ENCODE data around the gene CBX8. TPM values are rescaled to one million over a fixed set of nuclear protein-coding genes. Genes with fewer than 3 reads are reported as not detected.
A peak's percentile ranks its signal among the peaks of the same experiment; 100 is the strongest.

CBX8 gene
- total RNA-seq, 2 experiments from 2014 or later = 5.3 to 6.5 TPM

DNA sequence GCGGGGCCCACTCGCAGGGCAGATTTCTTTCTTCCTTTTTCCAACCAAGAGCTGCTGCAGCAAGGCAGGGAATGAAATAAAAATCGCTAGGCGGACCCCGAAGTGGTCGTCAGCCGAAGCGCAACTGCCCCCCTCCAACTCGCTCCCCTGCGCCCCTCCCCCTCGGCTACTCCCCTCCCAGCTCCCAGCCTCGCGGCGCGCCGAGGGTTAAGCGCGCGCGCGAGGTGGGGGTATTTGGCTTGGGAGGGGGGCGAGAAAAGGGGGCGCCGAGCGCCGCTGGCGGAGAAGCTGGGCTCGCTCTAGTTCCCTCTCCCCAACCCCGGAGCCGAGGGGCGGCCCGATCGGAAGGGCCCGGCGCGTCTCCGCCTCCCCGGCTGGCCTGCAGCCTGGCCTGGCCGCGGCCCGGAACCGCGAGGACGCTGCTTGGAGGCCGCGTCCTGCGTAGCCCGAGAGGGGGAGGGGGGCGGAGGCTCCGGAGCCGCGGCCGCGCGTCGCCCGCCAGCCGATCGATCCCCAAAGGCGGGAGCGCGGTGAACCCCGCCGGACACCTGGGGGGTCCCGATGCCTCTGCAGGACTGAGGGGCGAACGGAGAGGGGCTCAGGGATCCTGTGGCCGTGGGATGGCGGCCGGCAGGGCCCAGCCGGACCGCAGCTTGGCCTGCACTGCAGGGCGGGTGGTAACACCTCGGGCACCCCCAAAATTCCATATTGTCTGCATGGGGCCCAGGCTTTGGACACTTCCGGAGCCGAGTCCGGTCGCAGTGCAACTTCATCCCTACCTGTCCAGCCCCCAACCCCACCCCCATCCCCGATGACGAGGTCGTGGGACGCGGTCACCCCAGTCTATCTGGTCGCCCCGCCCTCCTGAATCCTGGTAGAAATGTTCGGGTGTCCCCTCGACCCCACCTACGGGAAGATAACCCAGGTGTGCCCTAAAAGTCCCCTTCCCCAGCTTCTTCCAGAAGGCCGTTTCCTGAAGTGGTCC, 47.2 kb upstream of the CBX8 start:
- peak; percentile 1 for ATAC-seq (ENCODE audit: poor library complexity)
- H3K27me3 ChIP-seq (ENCODE audit: control insufficient read depth in 1 of 2, insufficient read depth in 2 of 2, low read length in 2 of 2) = peaks cover 43 to 47% of the 10 kb centered on the region in 2 experiments
- CTCF ChIA-PET = interaction anchor here (0.5 to 1.5 kb wide), 11 partner anchors 8 to 110 kb away, joined by 3 to 7 read pairs (median 4); partner anchors contain the start of gene CBX8

DNA sequence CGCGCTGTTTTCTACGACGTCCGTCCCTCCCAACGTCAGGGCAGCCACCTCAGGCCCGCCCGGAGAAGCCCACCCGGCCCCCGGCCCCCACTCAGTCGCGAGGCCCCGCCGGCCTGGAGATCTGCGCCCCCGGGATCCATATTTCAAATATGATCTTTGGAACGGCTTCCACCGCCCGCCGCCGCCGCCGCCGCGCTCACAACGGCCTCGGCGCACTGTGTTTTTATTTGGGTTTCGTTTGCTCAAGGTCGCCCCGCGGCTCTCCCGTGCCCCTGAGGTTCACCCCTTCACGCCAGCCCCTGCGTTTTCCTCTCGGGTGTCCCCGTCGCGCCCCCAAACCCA, 46.6 kb upstream of the CBX8 start:
- H3K4me1 ChIP-seq (ENCODE audit: insufficient read depth, low read length) = peaks cover 60% of the 10 kb centered on the region
- H3K9me3 Mint-ChIP-seq = no peaks in the 10 kb centered on the region
- no peak overlapping the region for H3K27ac Mint-ChIP-seq
- peak overlapping the region; percentile 68 for H3K4me3 Mint-ChIP-seq
- POLR2A ChIA-PET = interaction anchor here (1.7 to 6.3 kb wide), 3 partner anchors 31 to 66 kb away, joined by 4 to 127 read pairs (median 82); partner anchors contain the start of genes CBX2 and CBX8
- no peak overlapping the region for H3K27ac ChIP-seq (ENCODE audit: low read depth in 1 of 2, low read length in 2 of 2)
- peaks cover 3% of the 10 kb centered on the region for H3K36me3 Mint-ChIP-seq (ENCODE audit: low read depth)
- H3K9me3 ChIP-seq (ENCODE audit: control insufficient read depth in 1 of 2, insufficient read depth in 1 of 2, low read length in 2 of 2) = peaks cover 0 to 27% of the 10 kb centered on the region in 2 experiments
- H3K36me3 ChIP-seq (ENCODE audit: insufficient read depth, low read length) = no peaks in the 10 kb centered on the region
- CTCF ChIA-PET = interaction anchor here (1.2 kb wide), 1 partner anchor 33 kb away, joined by 3 read pairs; no protein-coding TSS in a partner anchor
- no peak for ATAC-seq (ENCODE audit: poor library complexity)
- DNase-seq = peak in 4 of 14 experiments; percentile 25 to 61 (median 38)
- TF ChIP-seq, protein P1, sequence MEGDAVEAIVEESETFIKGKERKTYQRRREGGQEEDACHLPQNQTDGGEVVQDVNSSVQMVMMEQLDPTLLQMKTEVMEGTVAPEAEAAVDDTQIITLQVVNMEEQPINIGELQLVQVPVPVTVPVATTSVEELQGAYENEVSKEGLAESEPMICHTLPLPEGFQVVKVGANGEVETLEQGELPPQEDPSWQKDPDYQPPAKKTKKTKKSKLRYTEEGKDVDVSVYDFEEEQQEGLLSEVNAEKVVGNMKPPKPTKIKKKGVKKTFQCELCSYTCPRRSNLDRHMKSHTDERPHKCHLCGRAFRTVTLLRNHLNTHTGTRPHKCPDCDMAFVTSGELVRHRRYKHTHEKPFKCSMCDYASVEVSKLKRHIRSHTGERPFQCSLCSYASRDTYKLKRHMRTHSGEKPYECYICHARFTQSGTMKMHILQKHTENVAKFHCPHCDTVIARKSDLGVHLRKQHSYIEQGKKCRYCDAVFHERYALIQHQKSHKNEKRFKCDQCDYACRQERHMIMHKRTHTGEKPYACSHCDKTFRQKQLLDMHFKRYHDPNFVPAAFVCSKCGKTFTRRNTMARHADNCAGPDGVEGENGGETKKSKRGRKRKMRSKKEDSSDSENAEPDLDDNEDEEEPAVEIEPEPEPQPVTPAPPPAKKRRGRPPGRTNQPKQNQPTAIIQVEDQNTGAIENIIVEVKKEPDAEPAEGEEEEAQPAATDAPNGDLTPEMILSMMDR (IDR thresholded peaks at IDR 0.05) = no peak
- H3K27me3 ChIP-seq (ENCODE audit: control insufficient read depth in 1 of 2, insufficient read depth in 2 of 2, low read length in 2 of 2) = peaks cover 43 to 47% of the 10 kb centered on the region in 2 experiments
- intact Hi-C loops (cut with DNase I, micrococcal nuclease) = no loop called here
- H3K4me1 Mint-ChIP-seq (ENCODE audit: low read depth) = peaks cover 36% of the 10 kb centered on the region
- peaks cover 57% of the 10 kb centered on the region for H3K27me3 Mint-ChIP-seq
- H3K4me3 ChIP-seq (ENCODE audit: low read length) = peak overlapping the region; percentile 45

More for the DNA sequence above, 47.2 kb upstream of the CBX8 start:
- intact Hi-C loops (cut with DNase I, micrococcal nuclease) = loop anchor here in 1 of 2 experiments (2.0 kb wide), 1 partner anchor 147 kb away; no protein-coding TSS in a partner anchor
- peaks cover 0 to 27% of the 10 kb centered on the region in 2 experiments for H3K9me3 ChIP-seq (ENCODE audit: control insufficient read depth in 1 of 2, insufficient read depth in 1 of 2, low read length in 2 of 2)
- no peaks in the 10 kb centered on the region for H3K36me3 Mint-ChIP-seq (ENCODE audit: low read depth)
- H3K4me1 ChIP-seq (ENCODE audit: insufficient read depth, low read length) = peaks cover 60% of the 10 kb centered on the region
- peak overlapping the region; percentile 68 for H3K4me3 Mint-ChIP-seq
- POLR2A ChIA-PET = interaction anchor here (0.8 to 6.3 kb wide), 3 partner anchors 9 to 67 kb away, joined by 3 to 127 read pairs (median 4); partner anchors contain the start of genes CBX2 and CBX8
- H3K27me3 Mint-ChIP-seq = peaks cover 59% of the 10 kb centered on the region
- peak overlapping the region; percentile 45 for H3K4me3 ChIP-seq (ENCODE audit: low read length)
- no peak overlapping the region for H3K27ac ChIP-seq (ENCODE audit: low read depth in 1 of 2, low read length in 2 of 2)
- no peaks in the 10 kb centered on the region for H3K9me3 Mint-ChIP-seq
- no peaks in the 10 kb centered on the region for H3K36me3 ChIP-seq (ENCODE audit: insufficient read depth, low read length)
- TF ChIP-seq, protein P1 (IDR thresholded peaks at IDR 0.05) = no peak
- H3K4me1 Mint-ChIP-seq (ENCODE audit: low read depth) = peaks cover 35% of the 10 kb centered on the region
- peak in 2 of 14 experiments; percentile 41 to 51 for DNase-seq
- no peak overlapping the region for H3K27ac Mint-ChIP-seq

DNA sequence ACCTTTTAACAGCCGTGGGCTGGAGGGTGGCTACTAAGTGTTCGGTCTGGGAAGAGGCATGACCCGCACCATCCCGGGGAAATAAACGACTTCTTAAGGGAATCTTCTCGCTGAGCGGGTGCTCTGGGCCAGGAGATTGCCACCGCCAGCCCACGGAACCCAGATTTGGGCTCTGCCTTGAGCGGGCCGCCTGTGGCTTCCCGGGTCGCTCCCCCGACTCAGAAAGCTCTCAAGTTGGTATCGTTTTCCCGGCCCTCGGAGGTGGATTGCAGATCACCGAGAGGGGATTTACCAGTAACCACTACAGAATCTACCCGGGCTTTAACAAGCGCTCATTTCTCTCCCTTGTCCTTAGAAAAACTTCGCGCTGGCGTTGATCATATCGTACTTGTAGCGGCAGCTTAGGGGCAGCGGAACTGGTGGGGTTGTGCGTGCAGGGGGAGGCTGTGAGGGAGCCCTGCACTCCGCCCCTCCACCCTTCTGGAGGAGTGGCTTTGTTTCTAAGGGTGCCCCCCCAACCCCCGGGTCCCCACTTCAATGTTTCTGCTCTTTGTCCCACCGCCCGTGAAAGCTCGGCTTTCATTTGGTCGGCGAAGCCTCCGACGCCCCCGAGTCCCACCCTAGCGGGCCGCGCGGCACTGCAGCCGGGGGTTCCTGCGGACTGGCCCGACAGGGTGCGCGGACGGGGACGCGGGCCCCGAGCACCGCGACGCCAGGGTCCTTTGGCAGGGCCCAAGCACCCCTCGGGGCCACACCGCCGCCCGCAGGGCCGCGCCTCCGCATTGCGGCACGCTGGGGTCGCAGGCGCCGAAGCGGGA, 46.0 kb upstream of the CBX8 start:
- Mint-ChIP-seq H3K36me3 (ENCODE audit: low read depth) (peaks cover 8% of the 10 kb centered on the region), H3K4me3 (peak overlapping the region; percentile 78), H3K9me3 (no peaks in the 10 kb centered on the region), H3K27ac (peak overlapping the region; percentile 62), H3K4me1 (ENCODE audit: low read depth) (peaks cover 42% of the 10 kb centered on the region), H3K27me3 (peaks cover 53% of the 10 kb centered on the region)
- H3K9me3 ChIP-seq (ENCODE audit: control insufficient read depth in 1 of 2, insufficient read depth in 1 of 2, low read length in 2 of 2) = peaks cover 0 to 27% of the 10 kb centered on the region in 2 experiments
- ATAC-seq (ENCODE audit: poor library complexity) (no peak), DNase-seq (peak in 5 of 14 experiments; percentile 18 to 66 (median 36))
- intact Hi-C loops (cut with DNase I, micrococcal nuclease) = no loop called here
- peak overlapping the region; percentile 45 for H3K4me3 ChIP-seq (ENCODE audit: low read length)
- H3K27ac ChIP-seq (ENCODE audit: low read depth in 1 of 2, low read length in 2 of 2) = no peak overlapping the region
- H3K4me1 ChIP-seq (ENCODE audit: insufficient read depth, low read length) = peaks cover 61% of the 10 kb centered on the region
- ChIA-PET POLR2A (interaction anchor here (0.7 to 6.3 kb wide), 4 partner anchors 30 to 66 kb away, joined by 3 to 127 read pairs (median 43); partner anchors contain the start of gene CBX8), CTCF (interaction anchor here (0.6 to 2.9 kb wide), 5 partner anchors 32 to 101 kb away, joined by 3 to 9 read pairs (median 4); no protein-coding TSS in a partner anchor)
- no peaks in the 10 kb centered on the region for H3K36me3 ChIP-seq (ENCODE audit: insufficient read depth, low read length)
- H3K27me3 ChIP-seq (ENCODE audit: control insufficient read depth in 1 of 2, insufficient read depth in 2 of 2, low read length in 2 of 2) = peaks cover 43 to 47% of the 10 kb centered on the region in 2 experiments
- TF ChIP-seq, protein P1 (IDR thresholded peaks at IDR 0.05) = no peak
